H9 (cell line): ENCODE measurements around the gene KCNN3. TPM values are rescaled to one million over a fixed set of nuclear protein-coding genes. Genes with fewer than 3 reads are reported as not detected.

ENCODE experiments used
- DNase-seq: peaks from one replicate; pipeline ENCODE4 v3.0.0-alpha.2; 2017
- H2AFZ ChIP-seq: one replicate; pipeline ENCODE4 v1.6.1; 2013; ENCODE audit warnings: mild to moderate bottlenecking, low read length, control low read depth, moderate library complexity
- H2AK5ac ChIP-seq: 2 replicates; pipeline ENCODE4 v1.6.1; 2013; ENCODE audit warnings: low read length, control low read depth, mixed read lengths; ENCODE audit not compliant: insufficient read length
- H2BK120ac ChIP-seq: one replicate; pipeline ENCODE4 v1.6.1; 2013; ENCODE audit warnings: low read depth, mild to moderate bottlenecking, low read length, control low read depth, inconsistent platforms; ENCODE audit not compliant: poor library complexity, severe bottlenecking
- H2BK12ac ChIP-seq: 2 replicates; pipeline ENCODE4 v1.6.1; 2013; ENCODE audit warnings: low read length, control low read depth, mixed read lengths, low read depth; ENCODE audit not compliant: insufficient read length
- H2BK15ac ChIP-seq: 2 replicates; pipeline ENCODE4 v1.6.1; 2013; ENCODE audit warnings: low read depth, low read length, control low read depth
- H2BK20ac ChIP-seq: one replicate; pipeline ENCODE4 v1.6.1; 2013; ENCODE audit warnings: low read depth, mild to moderate bottlenecking, low read length, control low read depth, inconsistent platforms; ENCODE audit not compliant: poor library complexity, severe bottlenecking
- H2BK5ac ChIP-seq: 2 replicates; pipeline ENCODE4 v1.6.1; 2013; ENCODE audit warnings: low read length, control low read depth, mixed read lengths; ENCODE audit not compliant: insufficient read length
- H3K14ac ChIP-seq: 2 replicates; pipeline ENCODE4 v1.6.1; 2013; ENCODE audit warnings: low read length, control low read depth; ENCODE audit not compliant: insufficient read depth
- H3K18ac ChIP-seq: 2 replicates; pipeline ENCODE4 v1.6.1; 2013; ENCODE audit warnings: low read depth, mild to moderate bottlenecking, mixed read lengths, low read length, control low read depth; ENCODE audit not compliant: insufficient read length
- H3K23ac ChIP-seq: 2 replicates; pipeline ENCODE4 v1.6.1; 2013; ENCODE audit warnings: low read length, control low read depth, mixed read lengths, low read depth; ENCODE audit not compliant: insufficient read length
- H3K23me2 ChIP-seq: 2 replicates; pipeline ENCODE4 v1.6.1; 2013; ENCODE audit warnings: low read depth, mild to moderate bottlenecking, mixed read lengths, low read length, control low read depth; ENCODE audit not compliant: insufficient read length, poor library complexity, severe bottlenecking
- H3K27ac ChIP-seq: 2 replicates; pipeline ENCODE4 v1.5.1; 2013; ENCODE audit warnings: low read length, control low read depth, mixed read lengths, low read depth; ENCODE audit not compliant: insufficient read length
- H3K27me3 ChIP-seq: 2 replicates; pipeline ENCODE4 v1.6.1; 2013; ENCODE audit warnings: low read length, control low read depth, inconsistent platforms; ENCODE audit not compliant: insufficient read depth
- H3K4ac ChIP-seq: 2 replicates; pipeline ENCODE4 v1.6.1; 2013; ENCODE audit warnings: low read depth, mild to moderate bottlenecking, control low read depth, inconsistent platforms, low read length, moderate library complexity
- H3K4me1 ChIP-seq: 2 replicates; pipeline ENCODE4 v1.6.1; 2013; ENCODE audit warnings: low read length, control low read depth, inconsistent platforms; ENCODE audit not compliant: insufficient read depth
- H3K4me2 ChIP-seq: 2 replicates; pipeline ENCODE4 v1.6.1; 2013; ENCODE audit warnings: low read length, control low read depth, mixed read lengths; ENCODE audit not compliant: insufficient read length, insufficient read depth
- H3K56ac ChIP-seq: 2 replicates; pipeline ENCODE4 v1.6.1; 2013; ENCODE audit warnings: low read depth, mild to moderate bottlenecking, mixed read lengths, low read length, control low read depth; ENCODE audit not compliant: insufficient read length
- H3K79me1 ChIP-seq: 2 replicates; pipeline ENCODE4 v1.6.1; 2013; ENCODE audit warnings: low read depth, mild to moderate bottlenecking, moderate library complexity, low read length, control low read depth, inconsistent platforms; ENCODE audit not compliant: insufficient read depth, poor library complexity, severe bottlenecking
- H3K79me2 ChIP-seq: 2 replicates; pipeline ENCODE4 v1.6.1; 2013; ENCODE audit warnings: low read length, control low read depth, inconsistent platforms; ENCODE audit not compliant: insufficient read depth
- H3K9ac ChIP-seq: 2 replicates; pipeline ENCODE4 v1.6.1; 2013; ENCODE audit warnings: low read length, control low read depth, mixed read lengths; ENCODE audit not compliant: insufficient read length; ENCODE audit errors: extremely low read depth
- H3K9me3 ChIP-seq: one replicate; pipeline ENCODE4 v1.6.1; 2013; ENCODE audit warnings: low read depth, low read length, inconsistent platforms; ENCODE audit not compliant: control insufficient read depth
- H3T11ph ChIP-seq: one replicate; pipeline ENCODE4 v1.6.1; 2013; ENCODE audit warnings: mild to moderate bottlenecking, low read length, control low read depth, inconsistent platforms
- H4K20me1 ChIP-seq: one replicate; pipeline ENCODE4 v1.6.1; 2013; ENCODE audit not compliant: control insufficient read depth, insufficient read length, insufficient read depth
- H4K5ac ChIP-seq: 2 replicates; pipeline ENCODE4 v1.6.1; 2013; ENCODE audit warnings: low read depth, mild to moderate bottlenecking, mixed read lengths, low read length, control low read depth; ENCODE audit not compliant: insufficient read length
- H4K8ac ChIP-seq: replicated peaks from 2 replicates; pipeline ENCODE4 v1.6.1; 2013; ENCODE audit warnings: low read length, control low read depth, mixed read lengths, low read depth; ENCODE audit not compliant: insufficient read length
- H4K91ac ChIP-seq: 2 replicates; pipeline ENCODE4 v1.6.1; 2013; ENCODE audit warnings: low read depth, mild to moderate bottlenecking, moderate library complexity, mixed read lengths, low read length, control low read depth; ENCODE audit not compliant: insufficient read length
- H3K27ac Mint-ChIP-seq, 3 experiments: 2 replicates in 2 of 3; 3 replicates in 1 of 3; pipeline ENCODE4 v1.8.0; 2020 to 2021; ENCODE audit warnings: mixed read lengths in 3 of 3, mild to moderate bottlenecking in 1 of 3, moderate library complexity in 1 of 3
- H3K27me3 Mint-ChIP-seq: 2 replicates; pipeline ENCODE4 v1.8.0; 2021; ENCODE audit warnings: low read depth, mild to moderate bottlenecking, moderate library complexity, mixed read lengths
- H3K36me3 Mint-ChIP-seq, 3 experiments: 2 replicates in 2 of 3; 3 replicates in 1 of 3; pipeline ENCODE4 v1.8.0; 2020 to 2021; ENCODE audit warnings: low read depth in 3 of 3, mixed read lengths in 3 of 3; ENCODE audit not compliant: insufficient read depth in 1 of 3
- H3K4me1 Mint-ChIP-seq, 2 experiments: 2 replicates each; pipeline ENCODE4 v1.8.0; 2020; ENCODE audit warnings: mixed read lengths in 2 of 2
- H3K4me3 Mint-ChIP-seq, 2 experiments: 2 replicates in 1 of 2; 3 replicates in 1 of 2; pipeline ENCODE4 v1.8.0; 2020 to 2021; ENCODE audit warnings: mild to moderate bottlenecking in 2 of 2, mixed read lengths in 2 of 2, moderate library complexity in 1 of 2
- H3K9me3 Mint-ChIP-seq, 2 experiments: 2 replicates in 1 of 2; 3 replicates in 1 of 2; pipeline ENCODE4 v1.8.0; 2020; ENCODE audit warnings: mild to moderate bottlenecking in 2 of 2, mixed read lengths in 2 of 2, moderate library complexity in 1 of 2
- WGBS: extraction: QIAGEN DNeasy Blood & Tissue Kit; methylation state at CpG from one replicate; pipeline ENCODE4 v1.1.7; 2013; ENCODE audit warnings: missing lambda C conversion rate, low lambda C conversion rate, mixed read lengths; ENCODE audit not compliant: insufficient read length; ENCODE audit errors: extremely low coverage; 5-methylcytosine and 5-hydroxymethylcytosine counted together
- total RNA-seq: library from RNA; stranded (reverse); gene quantifications from 2 replicates; pipeline ENCODE4 v1.2.1, GENCODE V29; 2021
- TF ChIP-seq, protein P1 (sequence below): fragments of 200-600 bp; sonication (generic); conservative IDR thresholded peaks from 3 replicates; pipeline ENCODE4 v1.8.0; 2021; ENCODE audit warnings: antibody characterized with exemption, mild to moderate bottlenecking

Gene KCNN3
- total RNA-seq, 1 experiment from 2014 or later, result 0.83 TPM

DNA sequence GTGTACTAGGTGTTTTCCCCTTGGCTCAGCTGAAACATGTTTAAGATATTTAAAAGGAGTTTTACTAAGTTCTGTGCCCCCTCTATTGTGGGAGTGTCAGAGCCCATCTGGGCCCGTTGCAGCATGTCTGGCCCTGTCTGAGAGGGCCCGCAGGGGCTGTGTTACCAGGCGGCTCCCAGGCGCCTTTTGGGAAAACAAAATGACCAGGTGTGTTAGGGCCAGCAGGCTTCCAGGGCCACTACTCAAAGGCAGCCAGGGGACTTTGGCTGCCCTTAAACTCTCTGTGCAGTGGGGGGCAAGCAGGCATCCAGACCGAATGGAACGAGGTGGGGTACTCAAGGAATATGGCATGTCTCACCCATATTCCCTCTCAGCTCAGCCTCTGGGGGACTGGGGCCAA lies 111.7 kb downstream of the KCNN3 start:
- H4K8ac ChIP-seq, result no peak overlapping the region
- no peak overlapping the region for H4K91ac ChIP-seq
- H3T11ph ChIP-seq, result no peak overlapping the region
- H3K79me1 ChIP-seq, result no peaks in the 10 kb centered on the region
- H2AFZ ChIP-seq, result no peak overlapping the region
- no peak overlapping the region for H2AK5ac ChIP-seq
- TF ChIP-seq, protein P1, sequence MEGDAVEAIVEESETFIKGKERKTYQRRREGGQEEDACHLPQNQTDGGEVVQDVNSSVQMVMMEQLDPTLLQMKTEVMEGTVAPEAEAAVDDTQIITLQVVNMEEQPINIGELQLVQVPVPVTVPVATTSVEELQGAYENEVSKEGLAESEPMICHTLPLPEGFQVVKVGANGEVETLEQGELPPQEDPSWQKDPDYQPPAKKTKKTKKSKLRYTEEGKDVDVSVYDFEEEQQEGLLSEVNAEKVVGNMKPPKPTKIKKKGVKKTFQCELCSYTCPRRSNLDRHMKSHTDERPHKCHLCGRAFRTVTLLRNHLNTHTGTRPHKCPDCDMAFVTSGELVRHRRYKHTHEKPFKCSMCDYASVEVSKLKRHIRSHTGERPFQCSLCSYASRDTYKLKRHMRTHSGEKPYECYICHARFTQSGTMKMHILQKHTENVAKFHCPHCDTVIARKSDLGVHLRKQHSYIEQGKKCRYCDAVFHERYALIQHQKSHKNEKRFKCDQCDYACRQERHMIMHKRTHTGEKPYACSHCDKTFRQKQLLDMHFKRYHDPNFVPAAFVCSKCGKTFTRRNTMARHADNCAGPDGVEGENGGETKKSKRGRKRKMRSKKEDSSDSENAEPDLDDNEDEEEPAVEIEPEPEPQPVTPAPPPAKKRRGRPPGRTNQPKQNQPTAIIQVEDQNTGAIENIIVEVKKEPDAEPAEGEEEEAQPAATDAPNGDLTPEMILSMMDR, result no peak
- H3K36me3 Mint-ChIP-seq, result no peaks in the 10 kb centered on the region; a peak in 1 of 7 replicates
- H3K27me3 Mint-ChIP-seq, result peaks cover 57% of the 10 kb centered on the region
- no peak overlapping the region for H3K27ac Mint-ChIP-seq
- DNase-seq, result no peak
- H3K4me3 Mint-ChIP-seq, result no peak overlapping the region
- H3K23me2 ChIP-seq, result no peaks in the 10 kb centered on the region
- H3K27ac ChIP-seq, result no peak overlapping the region
- WGBS, result no CpG with 5 or more reads among the region's 6 CpGs
- H2BK120ac ChIP-seq, result no peak overlapping the region
- no peak overlapping the region for H3K9ac ChIP-seq
- no peaks in the 10 kb centered on the region for H3K4me1 ChIP-seq
- H3K4me1 Mint-ChIP-seq, result no peaks in the 10 kb centered on the region; a peak in 1 of 4 replicates
- no peak overlapping the region for H3K4ac ChIP-seq
- H3K23ac ChIP-seq, result no peak overlapping the region
- H2BK15ac ChIP-seq, result no peak overlapping the region
- H3K18ac ChIP-seq, result no peak overlapping the region
- H3K27me3 ChIP-seq, result no peaks in the 10 kb centered on the region; the same call in 1 of the 2 replicates
- no peaks in the 10 kb centered on the region for H3K9me3 ChIP-seq
- H3K79me2 ChIP-seq, result no peaks in the 10 kb centered on the region
- H2BK5ac ChIP-seq, result no peak overlapping the region
- no peak overlapping the region for H3K4me2 ChIP-seq
- H3K56ac ChIP-seq, result no peak overlapping the region
- H3K9me3 Mint-ChIP-seq, result no peaks in the 10 kb centered on the region
- H3K14ac ChIP-seq, result no peak overlapping the region
- no peak overlapping the region for H4K5ac ChIP-seq
- H2BK12ac ChIP-seq, result no peak overlapping the region
- no peaks in the 10 kb centered on the region for H4K20me1 ChIP-seq
- no peak overlapping the region for H2BK20ac ChIP-seq
